Pons (tissue), 1 donor: ENCODE results near the gene SYT5.
"Not testable (repeated sequence)": the region's sequence is repeated elsewhere in the genome, so short reads cannot be mapped to it uniquely, and the experiment has no call there.

Source experiments
- DNase-seq: peaks from one replicate; pipeline ENCODE4 v3.0.0-alpha.2; 2016; ENCODE audit warnings: low spot score

SYT5 gene

GRCh38 chr19:55166530-55167268, 13.4 kb downstream of the SYT5 start, which contains the start of gene DNAAF3:
DNAAF3 (minus strand) TSS chr19:55166613; CDS start chr19:55166413, 200 bp downstream.
- DNase-seq = peak; percentile 96

DNA sequence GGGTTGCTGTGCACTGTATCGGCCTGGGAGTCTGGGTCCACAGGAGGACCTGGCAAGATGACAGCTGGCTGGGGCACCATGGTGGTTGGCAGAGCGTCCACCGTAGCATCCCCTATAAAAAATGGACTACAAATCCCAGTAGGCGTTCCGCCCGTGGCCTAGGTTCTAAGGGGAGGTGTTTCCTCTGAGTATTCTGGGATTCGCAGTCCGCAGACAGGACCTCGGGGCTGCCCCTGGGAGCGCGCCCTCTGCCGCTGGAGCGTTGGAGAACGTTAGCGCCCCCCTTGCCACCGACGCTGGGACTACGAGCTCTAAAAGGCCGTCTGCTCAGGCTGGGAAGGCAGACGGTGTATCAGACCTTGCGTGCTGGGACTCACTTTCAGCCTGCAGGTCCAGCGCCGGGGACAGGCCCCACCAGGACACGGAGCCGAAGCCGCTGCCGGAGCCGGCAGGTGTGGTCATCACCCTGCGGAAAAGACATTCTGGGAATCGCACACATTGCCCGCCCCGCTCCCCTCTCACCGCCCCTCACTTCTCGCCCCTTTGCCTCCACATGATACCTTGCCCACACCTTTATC, 14.0 kb downstream of the SYT5 start:
- peak; percentile 69 for DNase-seq

DNA sequence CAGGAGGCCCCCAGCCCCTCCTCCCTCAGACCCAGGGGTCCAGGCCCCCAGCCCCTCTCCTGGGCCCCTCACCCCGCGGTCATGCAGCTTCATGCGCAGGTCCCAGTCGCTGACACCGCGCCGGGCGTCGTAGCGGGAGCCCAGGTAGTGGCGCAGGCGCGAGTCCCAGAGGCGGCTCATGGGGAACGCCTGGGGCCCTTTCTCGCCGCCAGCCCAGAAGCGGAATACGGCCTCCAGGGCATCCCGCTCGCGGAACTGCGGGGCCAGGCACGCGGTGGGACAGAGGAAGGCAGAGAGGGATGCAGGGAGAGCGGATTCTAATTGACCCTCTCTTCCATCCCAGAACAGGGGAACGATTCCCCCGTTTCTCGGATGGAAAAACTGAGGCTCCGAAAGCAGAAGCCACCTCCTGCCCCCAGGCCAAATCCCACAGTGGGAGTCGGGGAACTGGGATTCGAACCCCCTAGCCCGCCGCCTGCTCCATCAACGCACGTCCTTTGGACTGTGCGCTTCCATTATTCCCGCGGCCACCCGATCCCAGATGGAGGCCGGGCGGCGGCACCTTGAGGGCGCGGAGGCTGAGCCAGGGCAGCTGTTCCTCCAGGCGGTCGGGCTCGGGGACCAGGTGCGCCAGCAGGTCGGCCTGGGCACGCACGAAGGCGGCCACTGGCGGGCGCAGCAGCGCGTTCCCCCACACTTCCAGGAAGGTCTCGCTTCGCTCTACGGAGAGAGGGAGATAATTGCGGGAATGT, 18.3 kb downstream of the SYT5 start:
- DNase-seq = no peak

GRCh38 chr19:55160986-55161365, 19.1 kb downstream of the SYT5 start:
- DNase-seq = no peak

DNA sequence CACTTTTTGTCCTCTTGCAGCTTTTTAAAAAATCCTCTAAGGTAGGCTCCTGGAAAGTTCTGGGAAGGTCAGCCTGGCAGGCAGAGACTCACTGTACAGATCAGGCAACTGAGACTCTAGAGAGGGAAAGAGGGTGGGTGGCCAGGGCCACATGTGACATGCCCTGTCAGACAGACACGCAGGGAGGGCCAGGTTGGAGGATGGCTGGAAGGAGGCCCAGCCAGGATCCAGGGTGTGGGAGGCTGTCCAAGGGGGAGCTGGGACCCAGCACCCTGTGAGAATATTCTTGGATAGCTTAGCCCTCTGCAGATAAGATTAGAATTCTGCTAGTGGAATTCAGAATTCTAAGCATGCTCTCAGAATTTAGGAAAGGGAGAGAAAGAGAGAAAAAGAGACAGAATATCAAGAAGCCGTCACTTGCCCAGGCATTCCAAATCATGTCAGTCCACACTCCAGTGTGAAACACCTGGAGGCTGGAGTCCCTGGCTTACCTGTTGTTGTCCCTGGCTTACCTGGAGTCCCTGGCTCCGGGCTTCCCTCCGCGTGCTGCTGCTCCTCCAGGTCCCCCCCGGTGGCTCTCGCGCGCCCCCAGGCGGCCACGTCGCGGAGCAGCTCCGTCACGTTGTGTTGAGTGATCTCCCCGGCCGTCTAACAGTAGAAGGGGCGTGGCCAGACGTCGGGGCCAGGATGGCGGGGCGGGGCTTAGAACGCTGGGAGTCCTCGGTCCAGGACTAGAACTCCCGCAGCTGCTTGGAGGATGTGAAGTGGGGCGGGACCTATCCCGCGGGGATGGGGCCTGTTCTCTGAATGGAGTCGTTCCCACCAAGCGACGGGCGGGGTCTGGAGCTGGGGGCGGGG, 19.7 kb downstream of the SYT5 start:
- peak; percentile 46 for DNase-seq

GRCh38 chr19:55158848-55159749, 21.0 kb downstream of the SYT5 start:
- DNase-seq = no peak

DNA sequence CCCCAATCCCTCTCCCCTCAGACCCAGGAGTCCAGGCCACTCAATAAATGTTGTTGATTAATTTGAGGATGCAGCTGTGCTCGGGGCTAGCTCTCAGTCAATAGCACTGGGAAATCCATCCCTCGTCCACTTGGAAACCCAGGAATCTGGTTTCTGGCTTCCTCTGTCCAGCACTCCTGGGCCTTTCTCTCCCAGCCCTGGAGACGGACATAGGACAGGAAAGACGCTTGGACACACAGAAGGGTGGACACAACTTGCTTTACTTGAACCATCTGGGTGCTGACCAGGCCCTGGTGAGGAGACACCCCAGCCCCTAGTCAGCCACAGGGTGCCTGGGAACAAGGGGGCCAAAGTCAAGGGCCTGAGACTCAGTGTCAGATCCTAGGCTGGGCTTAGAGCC, 21.7 kb downstream of the SYT5 start:
- no peak for DNase-seq

- no peak for DNase-seq
Measured at GRCh38 chr19:55157064-55157908, 22.8 kb downstream of the SYT5 start, which contains the start of gene TNNI3. TNNI3 (minus strand) TSS chr19:55157732; CDS start chr19:55157589, 143 bp downstream.

DNA sequence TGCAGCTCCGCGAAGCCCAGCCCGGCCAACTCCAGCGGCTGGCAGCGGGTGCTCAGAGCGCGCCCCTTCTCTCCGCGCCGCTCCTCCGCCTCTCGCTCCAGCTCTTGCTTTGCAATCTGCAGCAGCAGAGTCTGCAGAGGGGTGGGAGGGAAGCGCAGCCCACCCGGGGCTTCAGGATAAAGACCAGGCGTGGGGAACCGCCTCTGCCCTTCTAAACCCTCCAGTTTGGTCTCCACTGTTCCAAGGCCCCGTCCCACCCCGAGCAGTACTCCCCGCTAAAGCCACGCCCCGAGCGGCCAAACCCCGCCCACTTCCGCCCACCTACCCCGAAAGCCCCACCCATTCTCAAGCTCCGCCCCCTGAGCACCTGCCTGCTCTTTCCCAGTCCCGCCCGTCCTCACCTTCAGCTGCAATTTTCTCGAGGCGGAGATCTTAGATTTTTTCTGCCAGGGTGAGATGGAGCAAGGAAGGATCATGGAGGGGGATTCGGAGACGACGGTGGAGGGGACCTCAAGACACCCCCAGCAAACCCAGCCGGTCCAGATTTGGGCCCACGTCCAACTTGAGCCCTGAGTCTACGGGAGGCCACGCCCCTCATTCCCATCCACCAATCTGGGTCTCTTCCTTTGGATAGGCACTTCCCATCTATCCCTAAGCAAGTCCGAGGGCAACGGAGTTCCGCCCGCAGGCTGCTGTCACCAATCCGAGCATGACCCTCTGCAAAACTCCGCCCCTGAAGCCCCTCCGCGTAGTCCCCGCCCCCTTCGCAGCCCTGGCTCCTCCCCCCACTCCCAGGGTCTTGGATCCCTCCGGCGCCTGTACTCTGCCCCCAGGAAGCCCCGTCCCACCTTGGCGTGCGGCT, 23.7 kb downstream of the SYT5 start:
- no peak for DNase-seq

DNA sequence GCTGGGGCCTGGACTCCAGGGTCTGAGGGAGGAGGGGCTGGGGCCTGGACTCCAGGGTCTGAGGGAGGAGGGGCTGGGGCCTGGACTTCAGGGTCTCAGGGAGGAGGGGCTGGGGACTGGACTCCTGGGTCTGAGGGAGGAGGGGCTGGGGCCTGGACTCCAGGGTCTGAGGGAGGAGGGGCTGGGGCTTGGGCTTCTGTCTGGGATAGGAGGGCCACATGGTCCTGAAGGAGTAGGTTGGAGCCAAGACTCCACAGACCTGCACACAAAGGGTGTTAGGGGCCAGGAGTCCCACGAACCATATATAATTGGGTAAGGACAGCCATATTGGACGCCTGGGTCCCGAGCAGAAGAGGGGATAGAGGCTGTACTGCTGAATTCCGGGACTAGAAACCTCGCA, 24.3 kb downstream of the SYT5 start:
- DNase-seq = not testable (repeated sequence)

- DNase-seq = no peak
Measured at GRCh38 chr19:55153652-55154264, 26.3 kb downstream of the SYT5 start.

DNA sequence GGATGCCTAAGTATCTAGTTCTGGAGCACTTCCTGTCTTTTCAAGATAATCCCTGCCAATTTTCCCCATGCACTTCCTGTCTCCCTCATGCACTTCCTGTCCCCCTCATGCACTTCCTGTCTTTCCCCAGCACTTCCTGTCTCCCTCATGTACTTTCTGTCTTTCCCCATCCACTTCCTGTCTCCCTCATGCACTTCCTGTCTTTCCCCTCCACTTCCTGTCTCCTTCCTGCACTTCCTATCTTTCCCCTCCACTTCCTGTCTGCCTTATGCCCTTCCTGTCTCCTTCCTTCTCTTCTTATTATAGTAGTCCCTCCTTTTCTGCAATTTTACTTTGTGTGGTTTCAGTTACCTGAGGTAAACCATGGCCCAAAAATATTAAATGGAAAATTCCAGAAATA, 28.1 kb downstream of the SYT5 start:
- DNase-seq = no peak

GRCh38 chr19:55149078-55150003, 30.7 kb downstream of the SYT5 start, which contains the start of gene TNNT1:
TNNT1 (minus strand) TSS chr19:55149206; CDS start chr19:55147157, 2,049 bp downstream.
- DNase-seq = no peak

GRCh38 chr19:55147545-55148251, 32.4 kb downstream of the SYT5 start:
- no peak for DNase-seq

- no peak for DNase-seq
Measured at GRCh38 chr19:55146705-55147273, 33.3 kb downstream of the SYT5 start.

GRCh38 chr19:55146078-55146704, 33.9 kb downstream of the SYT5 start:
- no peak for DNase-seq
